Measurements from ENCODE around the gene UGT1A10.

UGT1A10 gene

GRCh38 chr2:233811732-233812131 is 175.5 kb downstream of the UGT1A10 start:
- no peak for DNase-seq

DNA sequence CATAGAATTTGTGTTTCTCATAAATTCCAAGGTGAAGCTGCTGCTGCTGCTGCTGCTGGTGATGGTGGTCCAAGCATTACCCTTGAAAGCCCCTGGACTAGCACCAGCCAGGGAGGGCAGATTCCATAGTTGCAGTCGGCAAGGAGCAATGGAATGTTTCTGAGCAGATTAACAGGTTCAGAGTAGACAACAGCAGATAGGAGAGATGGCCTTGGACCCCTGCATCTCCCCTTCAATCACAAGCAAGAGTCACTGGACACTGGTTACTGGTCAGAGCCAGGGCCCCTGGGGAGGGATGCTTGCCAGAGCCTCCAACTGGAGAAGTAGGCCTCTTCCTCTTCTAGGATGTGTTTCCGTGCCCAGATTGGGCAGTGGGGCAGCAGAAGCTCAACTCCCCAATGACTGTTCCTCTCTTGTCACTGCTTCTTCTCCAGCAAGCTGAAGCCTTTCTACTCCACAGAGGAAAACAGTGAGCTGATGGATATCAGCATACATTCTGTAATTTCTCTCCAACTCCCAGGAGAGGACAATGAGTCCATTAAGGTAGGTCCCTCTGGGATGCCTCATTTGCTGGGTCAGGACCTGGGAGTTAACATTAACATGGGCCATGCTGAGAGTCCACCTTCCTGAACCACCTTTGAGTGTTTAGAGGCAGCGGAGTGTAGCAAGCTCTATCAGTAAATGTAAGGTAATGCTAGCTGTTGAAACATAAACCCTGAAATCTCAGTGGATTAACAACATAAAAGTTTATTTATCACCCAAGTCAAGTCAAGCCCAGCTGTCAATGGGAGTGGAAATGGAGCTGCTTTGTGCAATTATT is 177.2 kb downstream of the UGT1A10 start:
- DNase-seq: no peak

- DNase-seq: no peak
These were observed 178.0 kb downstream of the UGT1A10 start for GRCh38 chr2:233814056-233814835.

DNA sequence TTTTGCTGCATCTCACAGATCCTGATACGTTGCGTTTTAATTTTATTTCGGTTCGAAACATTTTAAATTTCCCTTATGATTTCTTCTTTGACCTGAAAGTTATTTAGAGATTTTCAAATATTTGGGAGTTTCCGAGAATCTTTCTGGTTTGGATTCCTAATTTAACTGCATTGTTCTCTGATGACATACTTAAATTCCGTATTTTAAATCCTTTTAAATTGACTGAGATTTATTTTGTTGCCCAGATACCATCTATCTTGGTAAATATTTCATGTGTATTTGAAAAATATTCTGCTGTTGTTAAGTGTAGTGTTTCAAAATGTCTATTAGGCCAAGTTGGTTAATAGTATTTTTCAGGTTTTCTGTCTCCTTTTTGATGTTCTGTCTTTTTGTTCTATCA is 179.6 kb downstream of the UGT1A10 start:
- no peak for DNase-seq

GRCh38 chr2:233816334-233816733 is 180.1 kb downstream of the UGT1A10 start:
- DNase-seq: no peak

GRCh38 chr2:233816771-233817170 is 180.5 kb downstream of the UGT1A10 start:
- DNase-seq: no peak

GRCh38 chr2:233817361-233817911 is 181.2 kb downstream of the UGT1A10 start:
- DNase-seq: no peak

DNA sequence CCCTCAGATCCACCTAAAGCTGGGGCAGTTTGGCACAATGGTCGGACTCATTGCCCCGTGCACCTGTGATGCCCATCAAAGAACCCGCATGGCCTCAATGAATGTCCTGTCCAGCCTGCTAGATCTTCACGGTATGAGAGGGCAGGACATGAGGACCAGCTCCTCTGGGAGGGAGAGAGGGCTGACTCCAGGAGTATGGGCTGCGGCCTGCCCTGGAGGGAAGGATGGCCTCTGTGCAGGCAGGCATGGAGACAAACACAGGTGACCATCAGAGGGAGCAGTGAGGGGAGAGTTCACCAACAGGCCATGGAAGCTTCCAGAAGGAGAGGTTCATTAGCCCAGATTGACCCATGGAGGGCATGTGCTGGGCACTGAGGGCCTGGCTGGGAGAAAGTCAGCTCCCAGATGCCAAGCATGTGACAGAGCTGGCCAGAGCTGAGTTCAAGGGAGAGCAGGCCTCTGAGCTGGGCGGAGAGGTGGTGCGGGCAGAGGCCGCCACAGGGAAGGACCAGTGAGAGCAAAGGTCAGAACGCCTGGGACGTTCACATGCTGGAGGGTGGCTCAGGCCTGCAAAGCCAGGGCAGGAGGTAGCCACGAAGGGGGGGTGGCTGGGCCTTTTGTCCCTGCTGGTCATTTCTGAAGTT is 181.9 kb downstream of the UGT1A10 start:
- DNase-seq: no peak

DNA sequence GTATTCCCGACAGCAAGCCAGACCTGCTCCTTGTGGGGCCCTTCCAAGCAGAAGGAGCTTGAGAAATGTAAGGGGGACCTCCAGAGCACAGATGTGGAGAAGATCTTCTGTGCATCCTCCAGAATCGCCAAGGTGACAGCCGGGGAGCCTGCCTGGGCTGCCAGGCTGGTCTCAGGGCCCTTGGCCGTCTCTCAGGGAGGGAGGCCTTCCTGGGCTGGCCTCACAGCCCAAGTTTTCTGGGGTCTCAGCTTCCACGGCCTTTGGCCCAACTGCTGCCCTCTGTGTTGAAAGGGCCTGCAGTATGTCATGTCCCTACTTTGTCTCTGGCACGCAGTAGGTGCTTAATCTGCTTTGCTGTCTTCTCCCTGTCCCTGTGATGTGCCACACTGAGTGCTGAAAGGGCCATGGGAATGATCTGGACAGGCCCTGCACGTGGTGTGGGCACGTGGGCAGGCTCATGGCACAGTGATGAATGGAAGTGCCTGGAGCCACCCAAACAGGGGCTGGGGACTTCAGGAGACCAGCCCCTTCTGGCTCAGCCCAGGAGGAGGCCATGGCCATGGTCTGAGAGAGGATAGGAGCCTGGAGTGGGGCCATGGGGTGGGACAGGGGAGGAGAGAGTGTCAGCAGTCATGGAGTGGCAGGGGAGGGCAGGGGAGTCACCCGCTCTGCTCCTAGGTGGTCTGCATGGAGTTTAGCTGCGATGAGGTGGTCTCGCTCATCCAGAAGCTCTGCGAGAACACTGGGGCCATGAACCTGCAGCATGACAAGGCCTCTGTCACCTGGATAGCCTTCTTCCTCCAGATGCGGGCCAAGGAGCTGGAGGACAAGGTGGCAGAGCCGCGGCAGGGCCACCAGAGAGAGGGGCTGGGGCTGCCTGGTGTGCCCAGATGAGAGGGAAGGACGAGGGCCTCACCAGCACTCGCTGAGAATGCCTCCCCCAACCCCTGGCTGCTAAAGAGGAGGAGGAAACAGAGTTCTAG is 182.7 kb downstream of the UGT1A10 start:
- DNase-seq: no peak

DNA sequence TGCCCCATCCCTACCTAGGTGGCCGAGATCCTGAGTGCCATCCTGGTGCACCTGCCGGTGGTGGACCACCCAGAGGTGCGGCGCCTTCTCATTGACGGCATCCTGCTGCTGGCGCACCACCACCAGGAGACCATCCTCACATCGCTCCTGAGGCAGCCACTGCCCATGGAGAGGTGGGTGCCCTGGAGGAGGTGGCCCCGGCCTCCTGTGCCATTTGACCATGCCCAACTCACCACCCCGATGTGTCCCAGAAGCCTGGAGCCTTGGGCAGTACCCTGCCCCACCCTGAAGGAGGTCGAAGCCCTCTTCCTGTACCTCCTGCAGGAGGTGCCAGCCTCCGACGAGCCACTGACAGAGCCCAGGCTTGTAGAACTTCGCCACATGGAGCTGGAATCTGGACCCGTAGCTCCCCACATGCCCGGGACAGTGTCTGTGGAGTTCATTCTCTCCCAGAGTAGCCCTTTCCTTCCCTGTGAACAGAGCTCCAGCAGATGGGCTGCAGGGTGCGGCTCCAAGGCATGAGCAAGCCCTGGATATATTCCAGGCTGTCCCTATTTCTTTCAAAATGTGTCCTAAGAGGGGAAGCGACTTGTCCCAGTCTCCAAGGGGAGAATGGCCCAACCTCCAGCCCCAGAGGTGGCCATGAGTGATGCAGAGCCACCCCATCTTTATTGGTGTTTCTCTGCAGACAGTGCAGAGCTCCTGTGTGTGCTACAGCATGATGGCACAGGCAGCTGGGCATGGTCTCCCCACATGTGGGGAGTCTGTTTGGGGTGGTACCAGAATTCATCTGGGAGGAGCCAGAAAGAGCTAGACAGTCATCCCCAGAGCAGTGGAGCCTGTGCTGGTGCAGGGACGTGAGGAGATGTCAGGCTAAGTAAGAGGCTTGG is 183.9 kb downstream of the UGT1A10 start:
- no peak for DNase-seq

DNA sequence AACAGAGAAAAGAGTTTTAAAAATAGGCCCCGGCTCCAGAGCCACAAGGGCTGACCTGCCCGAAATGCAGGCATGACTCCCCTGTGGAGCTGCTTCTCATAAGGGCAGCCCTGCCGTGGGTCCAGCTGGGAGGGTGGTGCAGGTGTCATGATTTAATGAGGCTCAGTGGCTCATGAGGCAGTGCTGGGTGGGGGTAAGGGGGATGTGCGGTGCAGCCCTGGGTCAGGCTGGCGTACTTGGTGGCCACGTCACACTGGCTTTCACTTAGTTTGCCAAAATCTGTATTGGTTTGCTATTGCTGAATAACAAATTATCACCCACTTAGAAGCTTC is 184.5 kb downstream of the UGT1A10 start:
- no peak for DNase-seq

- no peak for DNase-seq
These were observed 184.9 kb downstream of the UGT1A10 start for GRCh38 chr2:233821196-233821595.

DNA sequence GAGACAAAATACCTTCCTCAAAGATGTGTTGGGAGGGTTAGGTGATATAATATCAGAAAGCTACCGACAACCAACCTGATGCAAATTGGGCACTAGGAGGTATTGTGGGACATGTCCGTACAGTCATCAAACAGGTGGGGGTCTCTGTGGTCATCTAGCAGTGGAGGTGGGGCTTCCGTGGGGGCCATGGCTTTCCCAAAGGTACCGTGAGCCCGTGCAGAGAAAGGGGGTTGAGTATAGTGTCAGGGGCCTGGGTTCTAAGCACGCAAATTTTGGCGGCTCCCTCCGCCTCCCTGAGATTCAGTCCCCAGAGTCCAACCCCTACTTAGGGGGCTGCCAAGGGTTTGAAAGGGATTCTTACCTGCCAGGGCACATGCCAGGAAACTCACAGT is 185.5 kb downstream of the UGT1A10 start:
- DNase-seq: no peak

- no peak for DNase-seq
These were observed 186.0 kb downstream of the UGT1A10 start for GRCh38 chr2:233822101-233822771.
